RCC 7860 (cell line): ENCODE measurements around the gene ITGA7.
"Not testable (repeated sequence)": the region's sequence is repeated elsewhere in the genome, so short reads cannot be mapped to it uniquely, and the experiment has no call there.

Experiments
- DNase-seq: peaks from one replicate; pipeline ENCODE4 v3.0.0-alpha.2; 2015; ENCODE audit warnings: low spot score
- FAIRE-seq: peaks from 2 replicates; lab custom pipeline; 2012; peaks lifted over from hg19 to GRCh38; lab: Jason Lieb, UNC

The ITGA7 gene

DNA sequence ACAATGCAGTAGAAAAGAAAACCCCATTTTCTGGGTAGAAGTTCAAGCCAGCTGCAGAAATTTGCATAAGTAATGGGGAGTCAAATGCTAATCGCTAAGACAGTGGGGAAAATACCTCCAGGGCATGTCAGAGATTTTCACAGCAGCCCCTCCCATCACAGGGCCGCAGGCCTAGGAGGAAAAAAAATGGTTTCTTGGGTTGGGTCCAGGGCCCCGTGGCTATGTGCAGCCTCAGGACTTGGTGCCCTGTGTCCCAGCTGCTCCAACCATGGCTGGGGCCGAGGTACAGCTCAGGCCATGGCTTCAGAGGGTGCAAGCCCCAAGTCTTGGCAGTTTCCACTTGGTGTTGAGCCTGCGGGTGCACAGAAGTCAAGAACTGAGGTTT is 56.4 kb downstream of the ITGA7 start:
- no peak for FAIRE-seq
- DNase-seq = no peak

DNA sequence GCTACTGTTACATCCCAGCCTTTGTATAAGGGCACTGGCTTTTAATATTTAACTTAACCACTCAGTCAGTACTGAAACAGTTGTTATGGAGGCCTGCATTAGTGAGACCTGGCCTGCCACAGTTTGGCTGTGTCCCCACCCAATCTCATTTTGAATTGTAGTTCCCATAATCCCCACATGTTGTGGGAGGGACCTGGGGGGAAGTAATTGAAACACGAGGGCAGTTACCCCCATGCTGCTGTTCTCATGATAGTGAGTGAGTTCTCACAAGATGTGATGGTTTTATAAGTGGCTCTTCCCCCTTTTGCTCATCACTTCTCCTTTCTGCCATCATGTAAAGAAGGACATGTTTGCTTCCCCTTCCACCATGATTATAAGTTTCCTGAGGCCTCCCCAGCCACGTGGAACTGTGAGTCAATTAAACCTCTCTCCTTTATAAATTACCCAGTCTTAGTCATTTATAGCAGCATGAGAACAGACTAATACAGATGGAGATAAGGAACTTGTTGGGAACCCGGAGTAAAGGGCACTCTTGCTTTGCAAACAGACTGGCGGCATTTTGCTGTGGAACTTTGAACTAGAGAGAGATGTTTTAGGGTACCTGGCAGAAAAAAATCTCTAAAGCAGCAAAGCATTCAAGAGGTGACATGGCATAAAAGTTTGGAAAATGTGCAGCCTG is 56.9 kb downstream of the ITGA7 start:
- DNase-seq, FAIRE-seq: not testable (repeated sequence)

DNA sequence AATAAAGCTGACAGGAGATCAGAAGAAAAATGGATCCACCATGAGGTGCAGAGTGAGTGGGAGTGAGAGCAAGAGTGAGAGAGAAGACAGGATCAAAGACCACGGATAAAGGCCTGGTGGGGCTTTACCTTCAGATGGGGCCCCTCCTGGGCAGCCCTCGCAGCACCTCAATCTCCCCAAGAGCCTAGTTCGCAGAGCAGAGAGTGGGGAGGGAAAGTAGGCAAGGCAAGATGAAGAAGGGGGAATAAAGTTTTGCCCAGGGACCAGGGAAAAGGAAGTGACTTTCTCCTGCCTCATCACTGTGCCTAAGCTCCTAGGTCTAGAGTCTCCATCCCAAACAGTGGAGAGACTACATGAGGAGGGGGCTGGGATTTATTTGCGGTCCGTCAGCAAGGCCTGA is 60.7 kb downstream of the ITGA7 start:
- FAIRE-seq (no peak), DNase-seq (no peak)

DNA sequence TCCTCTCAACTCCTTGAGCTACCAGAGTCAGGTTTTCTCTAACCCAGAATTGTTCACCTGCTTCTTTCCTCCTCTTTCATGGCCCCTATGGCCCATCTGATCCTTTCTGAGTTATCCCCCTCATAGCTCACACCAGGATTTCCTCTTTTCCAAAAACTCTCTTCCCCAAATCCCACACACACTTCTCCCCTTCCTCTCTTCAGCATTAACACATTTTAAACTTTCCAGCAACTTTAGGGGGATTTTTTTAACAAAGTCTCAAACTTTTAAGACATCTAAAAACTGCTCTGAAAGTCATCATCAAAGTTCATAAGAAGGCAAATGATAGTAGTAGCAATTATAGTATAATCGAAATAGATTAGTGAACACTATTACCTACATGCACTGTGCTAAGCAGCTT is 63.1 kb downstream of the ITGA7 start:
- FAIRE-seq (no peak), DNase-seq (no peak)

DNA sequence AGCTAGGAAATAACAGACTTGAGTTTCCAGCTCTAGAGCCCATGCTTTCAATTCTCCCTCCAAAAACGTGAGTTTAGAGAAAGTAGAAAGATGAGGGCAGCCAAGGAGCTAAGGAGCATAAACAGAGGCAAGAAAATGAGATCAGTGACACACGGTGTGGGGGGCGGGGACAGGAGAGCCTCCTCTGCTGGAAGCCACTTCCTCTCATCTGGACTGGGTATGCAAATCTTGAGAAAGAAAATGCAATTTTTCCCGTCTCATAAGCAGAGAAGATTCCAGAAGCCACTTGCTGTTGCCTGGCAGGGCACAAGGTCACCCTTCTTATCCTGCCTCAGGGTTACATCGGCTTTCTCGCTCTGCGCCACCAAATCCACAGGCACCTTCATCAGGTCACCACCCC is 65.0 kb downstream of the ITGA7 start:
- no peak for DNase-seq
- FAIRE-seq = no peak

DNA sequence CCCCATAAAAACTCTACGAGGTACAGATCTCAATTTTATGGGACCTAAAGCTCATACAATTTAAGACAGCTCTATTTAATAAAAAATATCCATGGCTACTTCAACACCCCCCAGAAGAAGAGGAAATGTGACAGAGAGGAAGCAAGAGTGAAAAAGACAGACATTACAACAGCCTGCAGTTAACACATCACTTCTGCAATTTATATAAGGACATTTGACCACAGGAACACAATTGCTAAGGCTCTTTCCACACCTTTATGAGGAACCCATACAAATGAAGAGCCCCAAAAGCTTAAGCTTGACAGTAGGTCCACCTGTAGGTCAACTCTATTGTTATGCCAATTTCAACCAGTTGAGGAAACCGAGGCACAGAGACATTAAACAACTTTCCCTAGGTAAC is 65.4 kb downstream of the ITGA7 start:
- DNase-seq (no peak), FAIRE-seq (no peak)

DNA sequence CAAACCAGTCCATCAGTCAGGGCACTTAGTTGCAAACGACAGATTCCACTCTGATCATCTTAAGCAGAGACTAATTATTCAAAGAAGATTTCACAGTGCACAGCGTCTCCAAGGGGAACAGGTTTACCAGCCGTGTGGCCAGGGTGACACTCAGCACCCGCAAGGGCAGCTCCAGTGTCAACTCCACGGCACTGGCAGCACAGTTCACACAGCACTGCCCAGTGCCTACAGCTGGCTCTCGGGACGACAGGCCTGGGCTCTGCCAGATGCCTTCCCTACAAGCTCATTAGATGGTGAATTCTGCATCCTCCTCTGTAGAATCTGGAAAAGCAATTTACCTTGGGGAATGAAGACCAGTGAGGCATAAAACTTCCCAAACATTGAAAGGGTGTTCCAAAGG is 66.1 kb downstream of the ITGA7 start:
- FAIRE-seq (no peak), DNase-seq (no peak)

DNA sequence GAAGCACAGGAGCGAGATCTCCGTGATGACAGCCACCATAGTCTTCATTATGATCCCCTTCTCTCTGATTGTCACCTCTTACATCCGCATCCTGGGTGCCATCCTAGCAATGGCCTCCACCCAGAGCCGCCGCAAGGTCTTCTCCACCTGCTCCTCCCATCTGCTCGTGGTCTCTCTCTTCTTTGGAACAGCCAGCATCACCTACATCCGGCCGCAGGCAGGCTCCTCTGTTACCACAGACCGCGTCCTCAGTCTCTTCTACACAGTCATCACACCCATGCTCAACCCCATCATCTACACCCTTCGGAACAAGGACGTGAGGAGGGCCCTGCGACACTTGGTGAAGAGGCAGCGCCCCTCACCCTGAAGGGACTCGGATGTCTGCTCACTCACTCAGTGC is 70.2 kb downstream of the ITGA7 start:
- DNase-seq = no peak
- FAIRE-seq = no peak

DNA sequence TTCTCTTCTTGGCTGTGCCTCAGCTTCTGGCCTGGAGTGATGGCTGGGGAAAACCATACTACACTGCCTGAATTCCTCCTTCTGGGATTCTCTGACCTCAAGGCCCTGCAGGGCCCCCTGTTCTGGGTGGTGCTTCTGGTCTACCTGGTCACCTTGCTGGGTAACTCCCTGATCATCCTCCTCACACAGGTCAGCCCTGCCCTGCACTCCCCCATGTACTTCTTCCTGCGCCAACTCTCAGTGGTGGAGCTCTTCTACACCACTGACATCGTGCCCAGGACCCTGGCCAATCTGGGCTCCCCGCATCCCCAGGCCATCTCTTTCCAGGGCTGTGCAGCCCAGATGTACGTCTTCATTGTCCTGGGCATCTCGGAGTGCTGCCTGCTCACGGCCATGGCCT is 70.9 kb downstream of the ITGA7 start, which contains the start of gene OR10P1:
Gene OR10P1, plus strand, starts transcription at position 40 of the 400 bp plus-strand sequence. Its CDS starts 0 bp downstream, at position 40.
- DNase-seq (no peak), FAIRE-seq (no peak)

DNA sequence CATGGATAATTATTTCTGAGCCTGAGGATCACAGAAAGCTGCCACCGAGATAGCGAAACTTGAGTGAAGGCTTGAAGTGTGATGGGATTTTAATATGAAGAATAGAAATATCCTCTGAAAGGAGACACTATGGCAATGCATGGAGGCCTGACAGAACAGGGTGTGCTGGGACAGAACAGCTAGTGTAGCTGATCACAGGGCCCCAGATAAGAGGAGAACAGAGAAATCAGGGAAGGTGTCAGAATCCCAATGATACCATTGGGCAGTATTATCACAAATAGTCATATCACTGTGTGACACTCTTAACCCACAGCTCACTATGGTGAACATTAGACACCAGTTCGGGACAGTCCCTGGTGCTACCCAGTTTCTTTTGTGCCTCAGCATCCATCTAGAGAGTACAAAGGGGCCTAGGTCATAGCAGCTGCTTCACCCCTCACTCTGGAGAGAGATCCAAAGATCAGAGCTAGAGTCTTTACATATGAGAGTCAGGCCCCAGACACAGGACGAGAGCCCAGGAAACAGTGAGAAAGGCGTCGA is 71.5 kb downstream of the ITGA7 start:
- DNase-seq = no peak
- FAIRE-seq = no peak
